Measurements from ENCODE around the gene HOXC10. TPM values are rescaled to one million over a fixed set of nuclear protein-coding genes. Genes with fewer than 3 reads are reported as not detected.

Gene HOXC10
- total RNA-seq, 1 experiment from 2014 or later, result 48.6 TPM

GRCh38 chr12:53974084-53975063, 10.6 kb upstream of the HOXC10 start, which contains the start of gene HOTAIR:
TSS of gene HOTAIR (minus strand) at chr12:53974954.
- in situ Hi-C loops (cut with HindIII; ENCODE audit: low sequenced_read_pairs), result no loop called here
- DNase-seq (ENCODE audit: low spot score), result no peak

DNA sequence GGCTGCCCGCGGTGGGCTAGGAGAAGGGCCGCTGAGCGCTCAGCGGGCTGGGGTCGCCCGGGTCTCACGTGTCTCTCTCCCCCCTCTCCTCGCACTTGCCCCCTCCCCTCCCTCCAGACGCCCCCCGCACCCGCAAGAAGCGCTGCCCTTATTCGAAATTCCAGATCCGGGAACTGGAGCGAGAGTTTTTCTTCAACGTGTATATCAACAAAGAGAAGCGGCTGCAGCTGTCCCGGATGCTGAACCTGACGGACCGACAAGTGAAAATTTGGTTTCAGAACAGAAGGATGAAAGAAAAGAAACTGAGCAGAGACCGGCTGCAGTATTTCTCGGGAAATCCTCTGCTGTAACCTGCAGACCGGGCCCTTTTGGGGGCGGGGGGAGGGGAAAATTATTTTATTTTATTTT, 9.9 kb upstream of the HOXC10 start:
- in situ Hi-C loops (cut with HindIII; ENCODE audit: low sequenced_read_pairs), result no loop called here
- DNase-seq (ENCODE audit: low spot score), result no peak

GRCh38 chr12:53975479-53976152, 9.3 kb upstream of the HOXC10 start:
- in situ Hi-C loops (cut with HindIII; ENCODE audit: low sequenced_read_pairs), result no loop called here
- DNase-seq (ENCODE audit: low spot score), result no peak

- in situ Hi-C loops (cut with HindIII; ENCODE audit: low sequenced_read_pairs), result no loop called here
- DNase-seq (ENCODE audit: low spot score), result no peak
Measured at GRCh38 chr12:53976172-53976822, 8.6 kb upstream of the HOXC10 start.

DNA sequence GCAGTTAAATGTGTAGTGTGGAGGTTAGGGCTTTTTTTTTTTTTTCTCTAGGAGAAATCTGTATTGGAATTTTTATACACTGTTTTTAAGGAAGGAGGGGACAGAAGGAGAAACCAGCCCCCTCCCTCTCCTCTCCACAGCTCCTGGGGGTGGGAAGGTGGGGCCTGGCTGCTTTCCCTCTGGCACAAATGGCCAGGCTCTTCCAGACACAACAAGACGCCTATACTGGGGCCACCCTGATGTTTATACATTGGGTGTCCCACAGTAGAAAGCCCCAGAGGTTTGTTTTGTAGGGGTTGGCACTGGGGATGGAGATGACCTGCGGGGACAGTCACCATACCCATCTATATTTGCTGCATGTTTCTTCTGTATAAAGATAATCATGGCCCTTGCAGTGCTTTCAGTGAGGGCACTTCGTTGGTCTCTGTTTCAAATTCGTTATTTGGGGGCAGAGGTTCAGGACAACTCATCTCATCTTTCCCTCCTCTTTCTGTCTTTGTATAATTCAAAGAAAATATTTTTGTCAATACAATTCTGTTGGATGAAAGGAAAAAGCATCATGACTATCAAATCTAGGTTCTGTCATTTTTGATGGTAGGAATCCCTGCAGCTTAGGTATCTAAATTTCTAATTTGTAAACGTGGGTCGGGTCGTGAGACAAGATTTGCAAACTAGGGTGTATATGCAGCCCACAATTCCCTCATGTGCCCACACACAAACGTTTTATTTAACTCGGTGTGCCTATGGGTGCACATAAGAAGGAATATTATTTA, 7.9 kb upstream of the HOXC10 start:
- in situ Hi-C loops (cut with HindIII; ENCODE audit: low sequenced_read_pairs), result no loop called here

DNA sequence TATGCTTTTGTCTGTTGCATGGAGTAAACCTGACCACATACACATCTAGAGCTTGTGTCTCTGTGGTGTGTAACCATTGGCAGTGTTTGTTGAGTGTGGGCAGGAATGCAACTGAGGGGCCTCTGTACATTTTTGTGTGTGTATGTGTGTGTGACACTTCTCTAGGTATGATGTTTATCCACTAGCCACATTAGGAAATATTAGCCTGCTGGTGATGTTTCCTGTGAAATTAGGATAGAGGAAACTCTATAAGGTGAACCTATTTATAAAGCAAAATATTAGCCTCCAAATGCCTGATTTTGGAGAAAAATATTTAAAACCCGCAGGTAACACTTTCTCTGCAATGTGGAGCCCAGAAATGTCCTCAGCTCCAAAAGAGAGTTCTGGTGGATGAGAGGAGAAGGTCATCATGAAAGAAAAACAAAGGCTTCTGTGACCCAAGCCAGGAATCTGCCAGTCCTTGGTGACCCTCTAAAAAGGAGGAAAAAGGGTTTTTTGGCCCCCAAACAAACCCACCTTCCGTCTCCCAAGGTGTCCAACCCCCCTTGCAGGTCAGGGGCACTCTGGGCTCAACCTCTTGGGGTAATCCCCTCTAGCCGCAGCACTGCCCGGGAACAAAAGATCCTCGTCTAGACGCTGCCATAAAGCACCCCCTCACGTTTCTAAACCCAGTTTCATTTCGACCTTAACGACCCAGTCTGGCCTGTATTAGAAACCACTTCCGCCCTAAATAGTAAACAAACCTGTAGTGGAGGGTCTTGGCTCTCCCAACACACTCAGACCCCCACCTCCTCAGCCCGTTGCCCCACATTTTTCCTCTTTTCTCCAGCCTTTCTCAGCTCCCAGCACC, 7.1 kb upstream of the HOXC10 start:
- no peak for DNase-seq (ENCODE audit: low spot score)

More for the DNA sequence above, 7.9 kb upstream of the HOXC10 start:
- DNase-seq (ENCODE audit: low spot score), result no peak

GRCh38 chr12:53978477-53979356, 6.2 kb upstream of the HOXC10 start:
- DNase-seq (ENCODE audit: low spot score), result no peak
- in situ Hi-C loops (cut with HindIII; ENCODE audit: low sequenced_read_pairs), result no loop called here

More for the DNA sequence above, 7.1 kb upstream of the HOXC10 start:
- in situ Hi-C loops (cut with HindIII; ENCODE audit: low sequenced_read_pairs), result no loop called here

DNA sequence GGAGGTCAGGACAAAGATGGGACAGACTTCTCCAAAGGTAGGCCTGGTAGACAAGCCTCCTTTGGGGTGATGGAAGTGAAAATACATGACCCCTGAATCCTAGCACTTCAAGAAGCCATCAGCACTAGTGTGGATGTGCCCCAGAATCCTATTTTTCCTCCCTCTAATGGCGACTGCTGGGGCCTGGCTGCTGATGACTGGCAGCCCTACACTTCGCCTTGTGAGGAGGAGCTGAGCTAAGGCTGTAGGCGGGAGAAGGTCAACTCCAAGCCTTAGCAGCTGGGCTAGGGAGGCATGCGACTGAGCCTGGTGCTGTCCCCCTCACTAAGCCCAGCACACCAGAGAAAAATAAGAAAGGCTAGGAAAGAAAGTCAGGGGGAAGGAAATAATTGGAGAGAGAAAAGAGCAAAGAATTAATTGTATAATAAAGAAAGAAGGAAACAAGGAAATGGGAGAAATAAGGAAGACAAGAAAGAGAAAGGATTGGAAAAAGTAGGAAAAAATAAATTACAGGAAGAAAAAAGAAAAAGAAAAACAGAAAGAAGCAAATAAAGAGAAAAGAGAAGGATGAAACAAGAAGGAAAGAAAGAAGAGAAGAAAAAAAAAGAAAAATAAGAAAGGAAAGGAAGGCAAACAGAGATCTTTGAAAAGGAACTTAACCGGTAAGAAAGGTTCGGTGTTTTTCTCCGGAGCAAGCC, 4.7 kb upstream of the HOXC10 start:
- DNase-seq (ENCODE audit: low spot score), result no peak
- in situ Hi-C loops (cut with HindIII; ENCODE audit: low sequenced_read_pairs), result no loop called here

- in situ Hi-C loops (cut with HindIII; ENCODE audit: low sequenced_read_pairs), result no loop called here
- DNase-seq (ENCODE audit: low spot score), result no peak
Measured at GRCh38 chr12:53980802-53981496, 4.0 kb upstream of the HOXC10 start.

GRCh38 chr12:53981634-53982565, 3.0 kb upstream of the HOXC10 start:
- in situ Hi-C loops (cut with HindIII; ENCODE audit: low sequenced_read_pairs), result no loop called here

DNA sequence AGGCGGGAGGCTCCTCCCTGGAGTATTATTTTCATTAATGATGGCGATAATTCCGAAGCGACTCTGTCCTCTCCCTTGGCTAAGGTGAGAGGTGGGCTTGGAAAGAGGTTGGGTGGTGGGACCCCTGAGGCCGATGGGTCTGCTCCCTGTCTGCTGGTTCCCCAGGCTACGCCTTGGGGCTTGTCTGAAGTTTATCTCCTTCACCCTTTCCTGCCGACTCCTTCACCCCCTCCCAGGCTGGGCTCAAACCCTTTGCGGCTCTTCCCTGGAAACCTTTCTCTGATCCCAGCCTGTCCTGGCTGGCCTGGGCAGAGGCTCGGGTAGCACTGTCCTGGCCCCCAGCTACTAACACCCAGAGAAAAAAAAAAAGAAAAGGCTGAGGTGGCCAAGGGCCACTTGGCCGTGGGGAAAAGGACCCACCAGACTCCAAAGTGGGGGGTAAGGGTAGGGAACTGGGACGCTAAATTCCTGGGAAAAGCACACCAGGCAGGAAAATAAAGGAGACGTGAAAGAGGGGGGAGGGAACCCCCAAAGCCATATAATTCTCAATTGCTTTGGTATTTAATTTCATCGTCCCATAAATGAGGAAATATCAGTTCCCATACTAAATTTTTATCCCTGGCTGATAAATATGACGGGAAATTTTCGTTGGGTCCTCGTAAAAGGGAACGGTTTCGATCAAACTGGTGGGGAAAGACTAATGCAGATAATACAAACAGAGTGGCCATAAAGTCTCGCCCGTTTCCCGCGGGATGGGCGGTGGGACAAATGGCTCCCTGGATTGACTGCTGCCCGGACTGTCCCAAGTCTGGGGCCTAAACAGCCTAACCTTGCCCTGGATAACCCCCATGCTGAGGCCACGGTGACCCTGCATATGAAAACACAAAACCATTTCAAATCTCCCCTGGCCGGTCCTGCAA, 2.0 kb upstream of the HOXC10 start:
- in situ Hi-C loops (cut with HindIII; ENCODE audit: low sequenced_read_pairs), result no loop called here
- no peak for DNase-seq (ENCODE audit: low spot score)

More at GRCh38 chr12:53981634-53982565, 3.0 kb upstream of the HOXC10 start:
- DNase-seq (ENCODE audit: low spot score), result peak; percentile 41

- in situ Hi-C loops (cut with HindIII; ENCODE audit: low sequenced_read_pairs), result no loop called here
- no peak for DNase-seq (ENCODE audit: low spot score)
Measured at GRCh38 chr12:53983568-53983949, 1.4 kb upstream of the HOXC10 start.

- DNase-seq (ENCODE audit: low spot score), result no peak
- in situ Hi-C loops (cut with HindIII; ENCODE audit: low sequenced_read_pairs), result no loop called here
Measured at GRCh38 chr12:53983950-53984572, 885 bp upstream of the HOXC10 start.

DNA sequence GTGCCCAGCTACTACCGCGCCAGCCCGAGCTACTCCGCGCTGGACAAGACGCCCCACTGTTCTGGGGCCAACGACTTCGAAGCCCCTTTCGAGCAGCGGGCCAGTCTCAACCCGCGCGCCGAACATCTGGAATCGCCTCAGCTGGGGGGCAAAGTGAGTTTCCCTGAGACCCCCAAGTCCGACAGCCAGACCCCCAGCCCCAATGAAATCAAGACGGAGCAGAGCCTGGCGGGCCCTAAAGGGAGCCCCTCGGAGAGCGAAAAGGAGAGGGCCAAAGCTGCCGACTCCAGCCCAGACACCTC, 697 bp downstream of the HOXC10 start:
- in situ Hi-C loops (cut with HindIII; ENCODE audit: low sequenced_read_pairs), result no loop called here
- DNase-seq (ENCODE audit: low spot score), result no peak

Data from G401 (cell line).